Endothelial cell of umbilical vein (primary cell): ENCODE measurements around the gene OARD1. TPM values are rescaled to one million over a fixed set of nuclear protein-coding genes. Genes with fewer than 3 reads are reported as not detected.

Experiments
- Bru-seq: library from RNA; stranded (reverse); fragments of 400-500 nt; gene quantifications from one replicate; lab custom pipeline; 2021; lab: Mats Ljungman, UMichigan
- BruChase-seq, 2 experiments: library from RNA; stranded (reverse); fragments of 400-500 nt; gene quantifications; one replicate each; lab custom pipeline; 2021; lab: Mats Ljungman, UMichigan
- BruUV-seq: library from RNA; stranded (reverse); fragments of 400-500 nt; replicated peaks from 2 replicates; lab custom pipeline; 2021; lab: Mats Ljungman, UMichigan
- CTCF ChIA-PET: fragments of 300-600, 350-600 bp; sonication (Branson Sonifier 250); formaldehyde crosslinking; loops from one replicate; lab custom pipeline; 2021; ENCODE audit warnings: antibody characterized with exemption, inconsistent platforms; lab: Charles Lee
- POLR2A ChIA-PET: fragments of 300-600, 350-600 bp; sonication (Branson Sonifier 250); formaldehyde crosslinking; loops from one replicate; lab custom pipeline; 2021; ENCODE audit warnings: antibody characterized with exemption, inconsistent platforms; lab: Charles Lee
- DNase-seq: peaks from one replicate; pipeline ENCODE4 v3.0.0-alpha.2; 2011; ENCODE audit warnings: low read depth, low spot score
- FAIRE-seq: peaks from 2 replicates; lab custom pipeline; 2011; peaks lifted over from hg19 to GRCh38; lab: Jason Lieb, UNC
- H2AFZ ChIP-seq: 2 replicates; pipeline ENCODE4 v1.6.0; 2012; ENCODE audit warnings: low read depth, low read length, control low read depth, inconsistent platforms
- H3K27ac ChIP-seq: 2 replicates; pipeline ENCODE4 v1.5.1; 2011; ENCODE audit warnings: low read depth, mild to moderate bottlenecking, control low read depth, low read length, moderate library complexity; ENCODE audit not compliant: insufficient read depth
- H3K27me3 ChIP-seq, 2 experiments: 2 replicates each; pipeline versions ENCODE4 v1.6.0 to v1.6.1; 2011; ENCODE audit warnings: low read length in 2 of 2, mixed read lengths in 1 of 2; ENCODE audit not compliant: control insufficient read depth in 2 of 2, insufficient read depth in 2 of 2
- H3K36me3 ChIP-seq, 2 experiments: 2 replicates in 1 of 2; 3 replicates in 1 of 2; pipeline ENCODE4 v1.5.1; 2011; ENCODE audit warnings: low read length in 2 of 2, mild to moderate bottlenecking in 1 of 2, moderate library complexity in 1 of 2; ENCODE audit not compliant: control insufficient read depth in 2 of 2, insufficient read depth in 2 of 2; ENCODE audit errors: extremely low read depth in 1 of 2
- H3K4me1 ChIP-seq: 3 replicates; pipeline ENCODE4 v1.5.1; 2011; ENCODE audit warnings: mild to moderate bottlenecking, low read length; ENCODE audit not compliant: control insufficient read depth, insufficient read depth; ENCODE audit errors: extremely low read depth
- H3K4me2 ChIP-seq: 2 replicates; pipeline ENCODE4 v1.6.1; 2011; ENCODE audit warnings: low read length, control low read depth, mixed read lengths; ENCODE audit not compliant: insufficient read depth
- H3K4me3 ChIP-seq, 3 experiments: fragments of 200-600 bp in 1 of 3; sonication (generic), shearing (Covaris generic) in 1 of 3; replicated peaks in 1 of 3; 2 replicates each; pipeline ENCODE4 v1.5.1; 2011 to 2016; ENCODE audit warnings: control low read depth in 3 of 3, low read length in 3 of 3, mild to moderate bottlenecking in 2 of 3, inconsistent platforms in 1 of 3, low read depth in 1 of 3, moderate library complexity in 1 of 3; ENCODE audit not compliant: insufficient read depth in 1 of 3
- H3K79me2 ChIP-seq: 2 replicates; pipeline ENCODE4 v1.6.0; 2012; ENCODE audit warnings: low read length, inconsistent platforms; ENCODE audit not compliant: control insufficient read depth, insufficient read depth
- H3K9ac ChIP-seq: replicated peaks from 2 replicates; pipeline ENCODE3; 2011; ENCODE audit warnings: low read length, control low read depth; ENCODE audit not compliant: insufficient read depth; ENCODE audit errors: extremely low read depth
- H3K9me1 ChIP-seq: replicated peaks from 3 replicates; pipeline ENCODE4 v1.6.0; 2011; ENCODE audit warnings: mild to moderate bottlenecking, low read length; ENCODE audit not compliant: control insufficient read depth, insufficient read depth; ENCODE audit errors: extremely low read depth
- H3K9me3 ChIP-seq: replicated peaks from 2 replicates; pipeline ENCODE4 v1.5.1; 2012; ENCODE audit warnings: low read length, inconsistent platforms; ENCODE audit not compliant: control insufficient read depth, insufficient read depth
- H4K20me1 ChIP-seq: replicated peaks from 2 replicates; pipeline ENCODE3; 2011; ENCODE audit warnings: mild to moderate bottlenecking, low read length; ENCODE audit not compliant: control insufficient read depth, insufficient read depth; ENCODE audit errors: extremely low read depth
- GATA2 ChIP-seq: IDR thresholded peaks from 2 replicates; pipeline ENCODE4 v1.7.0; 2011; ENCODE audit warnings: low read depth, mild to moderate bottlenecking, moderate library complexity, mixed read lengths, low read length; ENCODE audit not compliant: insufficient read length, insufficient read depth
- MAX ChIP-seq: IDR thresholded peaks from 2 replicates; pipeline ENCODE4 v1.6.1; 2011; ENCODE audit not compliant: insufficient read depth, insufficient read length
- dilution Hi-C: fragments of 300-500 bp; cut with MboI; formaldehyde crosslinking; loops from one replicate; pipeline ENCODE4 v1.15.0; 2019; ENCODE audit warnings: low sequenced_read_pairs; ENCODE audit not compliant: extremely low pct_ligation_motif_present
- intact Hi-C: fragments of 100-400 bp; cut with micrococcal nuclease; formaldehyde crosslinking; loops from one replicate; pipeline ENCODE4 v1.10.0; 2022
- long read RNA-seq: library from polyadenylated mRNA; stranded (forward); transcript quantifications from one replicate; pipeline ENCODE4 v2.0.0, GENCODE V29; 2021
- polyA minus RNA-seq, 3 experiments: library from RNA; depleted of rRNA, polyadenylated mRNA; stranded (reverse); fragments of >200 nt; gene quantifications; 1 replicate in 1 of 3; 2 replicates in 2 of 3; pipeline ENCODE4 v1.2.3, GENCODE V29; 2011
- polyA plus RNA-seq, 4 experiments: library from polyadenylated mRNA; depleted of rRNA in 3 of 4; stranded (reverse) in 3 of 4; unstranded in 1 of 4; fragments of >200 nt; gene quantifications; 2 replicates each; pipeline versions ENCODE4 v1.2.1 to v1.2.3, GENCODE V29; 2011 to 2012; ENCODE audit warnings: missing spikeins in 1 of 4
- total RNA-seq: library from RNA; stranded (reverse); gene quantifications from 2 replicates; pipeline ENCODE4 v1.2.3, GENCODE V29; 2021

The OARD1 gene
- total RNA-seq (11.1 and 13.0 TPM in 2 replicates), polyA plus RNA-seq (3.5 and 5.2 TPM in 2 replicates), polyA minus RNA-seq (2.9 and 4.5 TPM in 2 replicates), Bru-seq, nascent RNA (percentile 50 among the genes with signal in this experiment), BruChase-seq, experiment 1, labeled RNA remaining after a 6-hour chase (percentile 46 among the genes with signal in this experiment), BruChase-seq, experiment 2, labeled RNA remaining after a 2-hour chase (percentile 44 among the genes with signal in this experiment)
- 5.1 and 5.5 TPM in 2 replicates for polyA plus RNA-seq (2011; cell fraction: cytosol; rRNA removed)
- polyA plus RNA-seq (2011; cell fraction: nucleus; rRNA removed) = 3.7 and 5.2 TPM in 2 replicates
- 11.9 and 14.2 TPM in 2 replicates for polyA plus RNA-seq (2012)
- 6.7 TPM for polyA minus RNA-seq (2011; cell fraction: cytosol; rRNA and poly(A)+ RNA removed)
- 6.5 and 8.1 TPM in 2 replicates for polyA minus RNA-seq (2011; cell fraction: nucleus; rRNA and poly(A)+ RNA removed)
- long read RNA-seq, transcript OARD1-210 (6 exons, 3,330 nt) = major isoform, 10 of 37 reads
- long read RNA-seq, partial matches to known transcripts = 4 of 37 reads
- long read RNA-seq, other reads (novel, unspliced or antisense) = 9 of 37 reads

- Histone ChIP-seq H3K36me3 (no peaks in the 10 kb centered on the region), H3K9ac (peak within 1 kb of the TSS; percentile 99), H3K4me2 (peak within 1 kb of the TSS; percentile 100), H3K4me3 (peak within 1 kb of the TSS; percentile 84 to 97 (median 90)), H2AFZ (peak within 1 kb of the TSS; percentile 86), H3K9me3 (no peaks in the 10 kb centered on the region), H3K27ac (peak within 1 kb of the TSS; percentile 98), H3K27me3 (no peaks in the 10 kb centered on the region), H3K79me2 (peaks cover 39% of the 10 kb centered on the region), H3K4me1 (peaks cover 21% of the 10 kb centered on the region), H4K20me1 (no peaks in the 10 kb centered on the region), H3K9me1 (no peaks in the 10 kb centered on the region)
- BruUV-seq = TSS peak; percentile 52
- TF ChIP-seq MAX (peak; percentile 30), GATA2 (no peak)
- FAIRE-seq = no peak
- no peak for DNase-seq
- dilution Hi-C loops = no loop called here
- POLR2A ChIA-PET = interaction anchor here (1.2 kb wide), 1 partner anchor 74 kb away, joined by 3 read pairs; no protein-coding TSS in a partner anchor
- intact Hi-C loops = loop anchor here (1.0 to 5.0 kb wide), 3 partner anchors 44 to 245 kb away; no protein-coding TSS in a partner anchor
- CTCF ChIA-PET = interaction anchor here (1.0 to 1.1 kb wide), 3 partner anchors 19 to 110 kb away, joined by 3 to 9 read pairs (median 5); no protein-coding TSS in a partner anchor
Observed at GRCh38 chr6:41071923-41072835, at the start of gene OARD1. Gene OARD1, minus strand, starts transcription at chr6:41072356. Its CDS starts 722 bp downstream, at chr6:41071634.
